A549 (cell line): ENCODE results near the gene GALNTL6. TPM values are rescaled to one million over a fixed set of nuclear protein-coding genes. Genes with fewer than 3 reads are reported as not detected.
"Not testable (repeated sequence)": the region's sequence is repeated elsewhere in the genome, so short reads cannot be mapped to it uniquely, and the experiment has no call there.

Experiments
- ATAC-seq, 2 experiments: fragments of 200-7000 bp in 1 of 2; fragments of >200 bp in 1 of 2; cut with Nextera tagmentation in 1 of 2; cut with Tn5 transposase in 1 of 2; 3 replicates each; pipeline versions ENCODE4 v1.8.0 to v1.9.1; 2018 to 2020; ENCODE audit warnings: mild to moderate bottlenecking in 1 of 2, moderate library complexity in 1 of 2
- CTCF ChIA-PET: fragments of 300-600 bp; sonication (Branson Sonifier 250); formaldehyde crosslinking; extraction: SDS; loops from one replicate; lab custom pipeline; 2021; ENCODE audit warnings: antibody characterized with exemption, inconsistent platforms; lab: Yijun Ruan, JAX
- POLR2A ChIA-PET: fragments of 350-600 bp; formaldehyde crosslinking; extraction: SDS; loops from one replicate; lab custom pipeline; 2021; ENCODE audit warnings: antibody characterized with exemption, inconsistent platforms; lab: Yijun Ruan, JAX
- DNase-seq, 2 experiments: peaks; one replicate each; pipeline versions ENCODE4 v3.0.0 to v3.0.0-alpha.2; 2011 to 2016; ENCODE audit warnings: low read depth in 1 of 2, low spot score in 1 of 2
- FAIRE-seq: peaks from 2 replicates; lab custom pipeline; 2011; peaks lifted over from hg19 to GRCh38; lab: Jason Lieb, UNC
- H3K27ac ChIP-seq, 2 experiments: fragments of >200 bp; sonication (Bioruptor Twin); formaldehyde crosslinking; 3 replicates each; pipeline ENCODE4 v1.5.1; 2016 to 2017
- H3K4me1 ChIP-seq: fragments of >200 bp; sonication (Bioruptor Twin); formaldehyde crosslinking; 3 replicates; pipeline ENCODE4 v1.6.1; 2016
- H3K4me2 ChIP-seq: fragments of >200 bp; sonication (Bioruptor Twin); formaldehyde crosslinking; 3 replicates; pipeline ENCODE4 v1.6.1; 2016
- H3K4me3 ChIP-seq: fragments of >200 bp; sonication (Bioruptor Twin); formaldehyde crosslinking; 3 replicates; pipeline ENCODE4 v1.5.1; 2016
- H3K9me3 ChIP-seq: fragments of >200 bp; sonication (Bioruptor Twin); formaldehyde crosslinking; 3 replicates; pipeline ENCODE4 v1.6.1; 2016
- ATOH8 ChIP-seq: fragments of 250-450 bp; sonication (Bioruptor Pico); IDR thresholded peaks from 2 replicates; pipeline ENCODE4 v1.5.0; 2020; ENCODE audit warnings: low read depth, mild to moderate bottlenecking, moderate library complexity
- BCL3 ChIP-seq: fragments of >200 bp; sonication (Bioruptor Twin); formaldehyde crosslinking; IDR thresholded peaks from 3 replicates; pipeline ENCODE4 v1.6.1; 2016
- BHLHE40 ChIP-seq: IDR thresholded peaks from 2 replicates; pipeline ENCODE4 v1.6.1; 2012; ENCODE audit warnings: low read depth, low read length, inconsistent platforms
- CEBPB ChIP-seq, 2 experiments: fragments of >200 bp in 1 of 2; sonication (Bioruptor Twin) in 1 of 2; formaldehyde crosslinking in 1 of 2; IDR thresholded peaks; 2 replicates each; pipeline ENCODE4 v1.6.1; 2012 to 2016
- CHD2 ChIP-seq: fragments of 150-350 bp; IDR thresholded peaks from 2 replicates; pipeline ENCODE4 v1.6.1; 2014; ENCODE audit warnings: low read length; ENCODE audit not compliant: partially characterized antibody
- CTCF ChIP-seq: fragments of >200 bp; sonication (Bioruptor Twin); formaldehyde crosslinking; IDR thresholded peaks from 3 replicates; pipeline ENCODE4 v1.5.1; 2016
- EHMT2 ChIP-seq: fragments of 200-600 bp; sonication (generic); IDR thresholded peaks from 2 replicates; pipeline ENCODE4 v1.6.1; 2016; ENCODE audit warnings: antibody characterized with exemption, low read depth, mild to moderate bottlenecking, moderate library complexity
- ELK1 ChIP-seq: fragments of 150-350 bp; IDR thresholded peaks from 2 replicates; pipeline ENCODE4 v1.6.1; 2014; ENCODE audit warnings: low read depth, mild to moderate bottlenecking, low read length
- FOXS1 ChIP-seq: fragments of 250-450 bp; sonication (Bioruptor Pico); IDR thresholded peaks from 2 replicates; pipeline ENCODE4 v1.5.0; 2020; ENCODE audit warnings: mild to moderate bottlenecking, moderate library complexity
- GATA3 ChIP-seq: IDR thresholded peaks from 2 replicates; pipeline ENCODE4 v1.6.1; 2012; ENCODE audit warnings: borderline replicate concordance
- HES2 ChIP-seq: fragments of >200 bp; sonication (Bioruptor Twin); formaldehyde crosslinking; IDR thresholded peaks from 2 replicates; pipeline ENCODE4 v1.6.1; 2016
- HEYL ChIP-seq: fragments of 250-450 bp; sonication (Bioruptor Pico); IDR thresholded peaks from 2 replicates; pipeline ENCODE4 v1.8.0; 2021; ENCODE audit warnings: mild to moderate bottlenecking, moderate library complexity
- HOXA7 ChIP-seq: fragments of 250-450 bp; sonication (Bioruptor Pico); IDR thresholded peaks from 2 replicates; pipeline ENCODE4 v1.5.0; 2020; ENCODE audit warnings: mild to moderate bottlenecking, moderate library complexity
- HOXB13 ChIP-seq: fragments of 250-450 bp; sonication (Bioruptor Pico); IDR thresholded peaks from 2 replicates; pipeline ENCODE4 v1.5.0; 2020; ENCODE audit warnings: low read depth, mild to moderate bottlenecking, moderate library complexity
- HOXB5 ChIP-seq: fragments of 250-450 bp; sonication (Bioruptor Pico); IDR thresholded peaks from 2 replicates; pipeline ENCODE4 v1.5.0; 2020; ENCODE audit warnings: mild to moderate bottlenecking, moderate library complexity
- JUNB ChIP-seq: fragments of >200 bp; sonication (Bioruptor Twin); formaldehyde crosslinking; IDR thresholded peaks from 2 replicates; pipeline ENCODE4 v1.6.1; 2016
- MAFK ChIP-seq: fragments of 450-650 bp; IDR thresholded peaks from 2 replicates; pipeline ENCODE4 v1.6.1; 2014; ENCODE audit not compliant: partially characterized antibody
- NFE2L2 ChIP-seq: fragments of 150-350 bp; conservative IDR thresholded peaks from 2 replicates; pipeline ENCODE4 v1.6.1; 2014; ENCODE audit warnings: low read length
- POLR2A ChIP-seq: IDR thresholded peaks from 2 replicates; pipeline ENCODE4 v1.6.1; 2012; ENCODE audit warnings: mild to moderate bottlenecking, low read length
- RARB ChIP-seq: fragments of 250-450 bp; sonication (Bioruptor Pico); IDR thresholded peaks from 2 replicates; pipeline ENCODE4 v1.8.0; 2021; ENCODE audit warnings: mild to moderate bottlenecking, moderate library complexity
- SMC3 ChIP-seq: fragments of >200 bp; sonication (Bioruptor Twin); formaldehyde crosslinking; IDR thresholded peaks from 3 replicates; pipeline ENCODE4 v1.6.1; 2018; ENCODE audit warnings: inconsistent platforms
- SREBF2 ChIP-seq: fragments of 450-650 bp; IDR thresholded peaks from 2 replicates; pipeline ENCODE4 v1.6.1; 2014; ENCODE audit warnings: mild to moderate bottlenecking, moderate library complexity
- USF2 ChIP-seq: fragments of 450-650 bp; IDR thresholded peaks from 2 replicates; pipeline ENCODE4 v1.6.1; 2014; ENCODE audit warnings: antibody characterized with exemption
- WGBS: methylation state at CpG from one replicate; pipeline ENCODE4 v1.1.6; 2017; ENCODE audit errors: missing lambda C conversion rate; 5-methylcytosine and 5-hydroxymethylcytosine counted together
- polyA plus RNA-seq, 4 experiments: library from polyadenylated mRNA; depleted of rRNA in 3 of 4; stranded (reverse); fragments of >200 nt; fragmentation: RNase III in 1 of 4; extraction: RNeasy Plus Mini Kit Qiagen cat#74134 plus additional on column Dnase treatment in 1 of 4; gene quantifications; 2 replicates in 3 of 4; 3 replicates in 1 of 4; pipeline ENCODE4 v1.2.3, GENCODE V29; 2011 to 2017

The GALNTL6 gene
- polyA plus RNA-seq, 2 of the 4 experiments (the other 2 are of a cell fraction): 0.06 to 0.49 TPM

- TF ChIP-seq MAFK (no peak), NFE2L2 (no peak), RARB (CRISPR knock-in tag) (no peak), POLR2A (no peak)
These were observed 1205.2 kb downstream of the GALNTL6 start (continued) for GRCh38 chr4:173018446-173018845.

GRCh38 chr4:173019664-173020063, 1206.5 kb downstream of the GALNTL6 start:
- no peak overlapping the region for H3K4me3 ChIP-seq
- ATAC-seq (no peak), FAIRE-seq (no peak), DNase-seq (no peak)
- no peak overlapping the region for H3K4me2 ChIP-seq
- 75% methylated on average over 3 of the region's 3 CpGs for WGBS
- no peak overlapping the region for H3K27ac ChIP-seq
- ChIA-PET CTCF (interaction anchor here (0.8 to 6.0 kb wide), 4 partner anchors 151 to 282 kb away, joined by 3 to 40 read pairs (median 3); no protein-coding TSS in a partner anchor), POLR2A (no interaction called here)
- H3K4me1 ChIP-seq: peaks cover 15% of the 10 kb centered on the region
- no peaks in the 10 kb centered on the region for H3K9me3 ChIP-seq
- TF ChIP-seq HOXB13 (no peak), BHLHE40 (no peak), HEYL (no peak), USF2 (no peak), ELK1 (no peak), CTCF (no peak), SMC3 (no peak), JUNB (no peak), GATA3 (no peak), HOXB5 (no peak), HES2 (no peak), EHMT2 (no peak), BCL3 (no peak), ATOH8 (CRISPR knock-in tag) (no peak), POLR2A (no peak), CHD2 (no peak), SREBF2 (no peak), CEBPB (IDR thresholded peaks at IDR 0.05) (no peak), HOXA7 (no peak), FOXS1 (no peak)

- not testable (repeated sequence) for FAIRE-seq, H3K27ac ChIP-seq
These were observed 1208.8 kb downstream of the GALNTL6 start for GRCh38 chr4:173021746-173022573.

More at GRCh38 chr4:173021746-173022573, 1208.8 kb downstream of the GALNTL6 start:
- H3K9me3 ChIP-seq, DNase-seq, H3K4me2 ChIP-seq, POLR2A ChIA-PET, ATAC-seq, H3K4me3 ChIP-seq: not testable (repeated sequence)
- CTCF ChIA-PET: interaction anchor here (1.9 to 6.0 kb wide), 3 partner anchors 8 to 236 kb away, joined by 7 to 40 read pairs (median 22); no protein-coding TSS in a partner anchor
- H3K4me1 ChIP-seq: peaks cover 13% of the 10 kb centered on the region
- 85% methylated on average over 7 of the region's 7 CpGs for WGBS
